ENCODE measurements around the gene TSHR.

GRCh38 chr14:80946797-80947196, 8.6 kb upstream of the TSHR start:
- TF ChIP-seq EZH2 (IDR thresholded peaks at IDR 0.05) (no peak), POLR2AphosphoS5 (IDR thresholded peaks at IDR 0.05; ENCODE audit: borderline replicate concordance, low read depth, low read length) (no peak)

Measured in SK-N-MC (cell line).